Fibroblast of lung (primary cell): Measurements from ENCODE around the gene PALLD.

ENCODE experiments used
- CTCF ChIP-seq, 2 donors: IDR thresholded peaks in 1 of 2; conservative IDR thresholded peaks in 1 of 2; 1 replicate in 1 of 2; 2 replicates in 1 of 2; pipeline ENCODE4 v1.5.1; 2011 to 2012; ENCODE audit warnings: low read length in 2 of 2, control low read depth in 1 of 2, inconsistent platforms in 1 of 2, low read depth in 1 of 2, mild to moderate bottlenecking in 1 of 2
- EZH2 ChIP-seq: IDR thresholded peaks from 2 replicates; pipeline ENCODE4 v1.5.1; 2012; ENCODE audit warnings: low read length, control low read depth, mild to moderate bottlenecking; ENCODE audit errors: missing control alignments

- TF ChIP-seq CTCF (conservative IDR thresholded peaks at IDR 0.05 in 1 of 2, IDR thresholded peaks at IDR 0.05 in 1 of 2; ENCODE audit: low read depth in 1 of 2, low read length in 2 of 2), result no peak
- TF ChIP-seq EZH2, result no peak
Observed at GRCh38 chr4:168630445-168631187, 133.8 kb downstream of the PALLD start.
